Right atrium auricular region (tissue), 2 donors: ENCODE data around the gene RPH3AL. TPM values are rescaled to one million over a fixed set of nuclear protein-coding genes. Genes with fewer than 3 reads are reported as not detected.

Source experiments
- DNase-seq: peaks from one replicate; pipeline ENCODE4 v3.0.0-alpha.2; 2019; ENCODE audit warnings: low spot score
- H3K27ac ChIP-seq, 2 donors: fragments of 200-600 bp; sonication (generic); 1 replicate in 1 of 2; 2 replicates in 1 of 2; pipeline ENCODE4 v1.5.1; 2016 to 2019
- H3K27me3 ChIP-seq, 2 donors: fragments of 200-600 bp; sonication (generic); one replicate each; pipeline versions ENCODE4 v1.5.1 to v1.6.0; 2017 to 2019
- H3K36me3 ChIP-seq: fragments of 200-600 bp; sonication (generic); one replicate; pipeline ENCODE4 v1.5.1; 2016
- H3K4me1 ChIP-seq, 2 donors: fragments of 200-600 bp; sonication (generic); one replicate each; pipeline versions ENCODE4 v1.5.1 to v1.6.0; 2017 to 2019
- H3K4me3 ChIP-seq, 2 donors: fragments of 200-600 bp; sonication (generic); 1 replicate in 1 of 2; 2 replicates in 1 of 2; pipeline ENCODE4 v1.5.1; 2017 to 2019; ENCODE audit warnings: mild to moderate bottlenecking in 1 of 2, moderate library complexity in 1 of 2
- H3K9me3 ChIP-seq, 2 donors: fragments of 200-600 bp; sonication (generic); one replicate each; pipeline ENCODE4 v1.5.1; 2019
- total RNA-seq, 2 donors: library from RNA; depleted of rRNA; stranded (reverse); fragments of >200 nt; gene quantifications; one replicate each; pipeline ENCODE4 v1.1.0, GENCODE V29; 2016
- TF ChIP-seq, protein P1 (sequence below), 2 donors: fragments of 200-600 bp; sonication (generic); IDR thresholded peaks; one replicate each; pipeline ENCODE4 v1.5.1; 2019; ENCODE audit warnings: antibody characterized with exemption in 2 of 2

RPH3AL gene
- total RNA-seq, 2 donors from 2014 or later: 7.2 to 13.1 TPM

DNA sequence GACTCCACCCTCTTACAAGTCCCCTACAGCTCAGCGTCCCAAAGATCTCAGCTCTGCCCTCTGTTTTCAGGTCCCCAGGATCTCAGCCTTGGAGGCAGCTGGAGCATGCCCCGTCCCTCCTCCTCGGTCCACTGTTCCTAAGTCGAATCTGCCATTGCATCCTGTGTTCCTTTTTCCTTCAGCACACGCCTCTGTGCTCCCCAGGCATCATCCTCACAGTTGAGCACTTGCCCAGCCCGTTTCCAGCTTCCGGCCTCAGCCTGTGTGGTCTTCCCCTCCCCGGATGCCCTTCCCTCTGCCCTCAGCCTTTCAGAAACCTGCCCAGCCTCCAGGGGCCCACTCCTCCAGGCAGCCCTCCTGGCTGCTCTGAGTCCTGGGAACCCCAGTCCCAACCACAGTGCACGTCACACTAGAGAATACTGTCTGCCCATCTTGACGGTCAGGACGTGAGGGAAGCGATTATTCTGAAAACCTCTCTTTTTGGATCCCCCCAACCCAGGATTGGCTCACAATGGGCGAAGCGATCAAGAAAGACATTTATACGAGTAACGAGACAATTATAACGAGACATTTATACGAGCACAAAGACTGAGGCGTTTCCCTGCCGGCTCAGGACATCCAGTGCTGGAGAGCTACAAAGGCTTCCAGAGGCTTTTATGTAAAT lies 41.4 kb downstream of the RPH3AL start:
- H3K27ac ChIP-seq: no peak overlapping the region
- H3K36me3 ChIP-seq: no peaks in the 10 kb centered on the region
- H3K9me3 ChIP-seq: no peaks in the 10 kb centered on the region
- no peak for DNase-seq
- peaks cover 0 to 9% of the 10 kb centered on the region in 2 donors for H3K4me1 ChIP-seq
- TF ChIP-seq, protein P1, sequence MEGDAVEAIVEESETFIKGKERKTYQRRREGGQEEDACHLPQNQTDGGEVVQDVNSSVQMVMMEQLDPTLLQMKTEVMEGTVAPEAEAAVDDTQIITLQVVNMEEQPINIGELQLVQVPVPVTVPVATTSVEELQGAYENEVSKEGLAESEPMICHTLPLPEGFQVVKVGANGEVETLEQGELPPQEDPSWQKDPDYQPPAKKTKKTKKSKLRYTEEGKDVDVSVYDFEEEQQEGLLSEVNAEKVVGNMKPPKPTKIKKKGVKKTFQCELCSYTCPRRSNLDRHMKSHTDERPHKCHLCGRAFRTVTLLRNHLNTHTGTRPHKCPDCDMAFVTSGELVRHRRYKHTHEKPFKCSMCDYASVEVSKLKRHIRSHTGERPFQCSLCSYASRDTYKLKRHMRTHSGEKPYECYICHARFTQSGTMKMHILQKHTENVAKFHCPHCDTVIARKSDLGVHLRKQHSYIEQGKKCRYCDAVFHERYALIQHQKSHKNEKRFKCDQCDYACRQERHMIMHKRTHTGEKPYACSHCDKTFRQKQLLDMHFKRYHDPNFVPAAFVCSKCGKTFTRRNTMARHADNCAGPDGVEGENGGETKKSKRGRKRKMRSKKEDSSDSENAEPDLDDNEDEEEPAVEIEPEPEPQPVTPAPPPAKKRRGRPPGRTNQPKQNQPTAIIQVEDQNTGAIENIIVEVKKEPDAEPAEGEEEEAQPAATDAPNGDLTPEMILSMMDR (IDR thresholded peaks at IDR 0.05): no peak
- H3K27me3 ChIP-seq: no peaks in the 10 kb centered on the region
- H3K4me3 ChIP-seq: no peak overlapping the region

DNA sequence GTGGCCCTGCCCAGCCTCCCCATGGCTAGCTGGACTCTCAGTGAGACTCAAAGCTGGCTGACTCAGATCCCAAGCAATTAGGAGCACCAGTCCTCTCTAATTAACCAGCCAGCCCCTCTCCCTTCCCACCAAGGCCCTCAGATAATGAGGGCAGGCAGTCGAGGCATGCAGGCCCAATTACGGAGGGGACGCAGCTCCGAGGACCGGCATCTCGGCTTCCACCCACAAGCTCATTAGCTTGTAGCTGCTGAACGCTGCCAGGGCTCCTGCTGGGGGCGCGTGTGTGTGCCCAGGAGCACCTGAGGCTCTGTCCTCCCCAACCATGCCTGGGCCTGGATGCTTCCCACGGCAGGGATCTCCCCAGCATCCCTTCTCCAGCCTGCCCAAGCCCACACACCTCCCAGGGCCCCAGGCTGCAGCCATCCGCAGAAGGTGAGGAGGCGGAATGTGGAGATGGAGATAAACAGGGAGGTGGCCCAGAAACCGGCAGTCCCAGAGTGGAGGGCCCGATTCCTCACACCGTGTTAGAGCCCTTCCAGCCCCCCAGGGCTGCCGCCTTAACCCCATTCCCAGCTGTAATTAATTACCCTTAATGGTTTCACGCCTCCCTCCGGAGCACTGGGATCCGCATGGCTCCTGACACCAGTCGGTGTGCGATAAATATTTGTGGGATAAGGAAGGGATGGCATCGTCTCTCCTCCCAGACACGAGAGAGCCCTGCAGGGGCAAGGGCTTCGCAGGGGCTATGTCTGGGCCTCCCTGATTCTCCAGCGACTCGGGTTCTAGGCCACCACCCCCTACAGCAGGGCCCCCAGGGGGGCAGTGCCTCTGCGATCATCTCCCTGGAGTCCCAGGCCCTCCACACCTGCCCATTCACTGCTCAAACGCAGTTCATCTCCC lies 42.2 kb downstream of the RPH3AL start:
- DNase-seq: no peak
- Histone ChIP-seq H3K4me1 (peaks cover 0 to 9% of the 10 kb centered on the region in 2 donors), H3K27me3 (no peaks in the 10 kb centered on the region), H3K4me3 (no peak overlapping the region), H3K27ac (peak overlapping the region in 1 of 2 donors; percentile 39), H3K9me3 (no peaks in the 10 kb centered on the region), H3K36me3 (no peaks in the 10 kb centered on the region)
- TF ChIP-seq, protein P1 (IDR thresholded peaks at IDR 0.05): no peak

GRCh38 chr17:309361-309888 lies 43.2 kb downstream of the RPH3AL start:
- H3K4me3 ChIP-seq: no peak overlapping the region

GRCh38 chr17:307741-308507 lies 44.7 kb downstream of the RPH3AL start:
- Histone ChIP-seq H3K27ac (no peak overlapping the region), H3K4me1 (peaks cover 0 to 9% of the 10 kb centered on the region in 2 donors), H3K4me3 (no peak overlapping the region), H3K36me3 (no peaks in the 10 kb centered on the region), H3K9me3 (no peaks in the 10 kb centered on the region), H3K27me3 (no peaks in the 10 kb centered on the region)
- DNase-seq: no peak
- TF ChIP-seq, protein P1 (IDR thresholded peaks at IDR 0.05): no peak

More at GRCh38 chr17:309361-309888, 43.2 kb downstream of the RPH3AL start:
- Histone ChIP-seq H3K27ac (peak overlapping the region in 1 of 2 donors; percentile 39), H3K4me1 (peaks cover 0 to 9% of the 10 kb centered on the region in 2 donors), H3K9me3 (no peaks in the 10 kb centered on the region), H3K27me3 (no peaks in the 10 kb centered on the region), H3K36me3 (no peaks in the 10 kb centered on the region)
- TF ChIP-seq, protein P1 (IDR thresholded peaks at IDR 0.05): peak; percentile 12 to 72
- no peak for DNase-seq

DNA sequence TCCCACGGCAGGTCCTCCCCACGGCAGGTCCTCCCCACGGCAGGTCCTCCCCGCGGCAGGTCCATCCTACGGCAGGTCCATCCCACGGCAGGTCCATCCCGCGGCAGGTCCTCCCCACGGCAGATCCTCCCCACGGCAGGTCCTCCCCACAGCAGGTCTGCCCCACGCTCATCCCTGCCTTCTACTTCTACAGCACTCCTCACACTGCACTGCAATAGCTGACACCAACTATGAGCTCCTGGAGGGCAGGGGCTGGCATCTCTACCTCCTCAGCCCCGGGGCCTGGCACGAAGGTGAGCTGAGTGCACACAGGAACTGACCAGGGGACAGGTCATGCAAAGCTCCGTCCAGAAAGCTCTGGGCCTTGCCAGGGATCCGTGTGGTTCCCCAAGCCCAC lies 45.3 kb downstream of the RPH3AL start:
- no peak overlapping the region for H3K27ac ChIP-seq
- no peak for DNase-seq
- TF ChIP-seq, protein P1 (IDR thresholded peaks at IDR 0.05): no peak
- H3K9me3 ChIP-seq: no peaks in the 10 kb centered on the region
- no peaks in the 10 kb centered on the region for H3K36me3 ChIP-seq
- H3K27me3 ChIP-seq: no peaks in the 10 kb centered on the region
- peaks cover 0 to 15% of the 10 kb centered on the region in 2 donors for H3K4me1 ChIP-seq
- no peak overlapping the region for H3K4me3 ChIP-seq
